Nephron progenitor cell (in vitro differentiated cells): ENCODE results near the gene DBH.

Experiments used
- DNase-seq: peaks from one replicate; pipeline ENCODE4 v3.0.0; 2021
- H3K27ac Mint-ChIP-seq: 2 replicates; pipeline ENCODE4 v1.8.0; 2021; ENCODE audit warnings: mild to moderate bottlenecking, moderate library complexity, mixed read lengths
- H3K27me3 Mint-ChIP-seq: 2 replicates; pipeline ENCODE4 v1.8.0; 2021; ENCODE audit warnings: mild to moderate bottlenecking, low read depth, mixed read lengths; ENCODE audit not compliant: poor library complexity
- H3K36me3 Mint-ChIP-seq: 2 replicates; pipeline ENCODE4 v1.8.0; 2021; ENCODE audit warnings: low read depth, mixed read lengths
- H3K4me1 Mint-ChIP-seq: 2 replicates; pipeline ENCODE4 v1.8.0; 2021; ENCODE audit warnings: mixed read lengths
- H3K4me3 Mint-ChIP-seq: 2 replicates; pipeline ENCODE4 v1.8.0; 2021; ENCODE audit warnings: mild to moderate bottlenecking, moderate library complexity, mixed read lengths
- H3K9me3 Mint-ChIP-seq: 2 replicates; pipeline ENCODE4 v1.8.0; 2021; ENCODE audit warnings: mild to moderate bottlenecking, moderate library complexity, mixed read lengths
- TF ChIP-seq, protein P1 (sequence below): fragments of 200-600 bp; sonication (generic); IDR thresholded peaks from 2 replicates; pipeline ENCODE4 v1.5.0; 2021; ENCODE audit warnings: antibody characterized with exemption

DBH gene

DNA sequence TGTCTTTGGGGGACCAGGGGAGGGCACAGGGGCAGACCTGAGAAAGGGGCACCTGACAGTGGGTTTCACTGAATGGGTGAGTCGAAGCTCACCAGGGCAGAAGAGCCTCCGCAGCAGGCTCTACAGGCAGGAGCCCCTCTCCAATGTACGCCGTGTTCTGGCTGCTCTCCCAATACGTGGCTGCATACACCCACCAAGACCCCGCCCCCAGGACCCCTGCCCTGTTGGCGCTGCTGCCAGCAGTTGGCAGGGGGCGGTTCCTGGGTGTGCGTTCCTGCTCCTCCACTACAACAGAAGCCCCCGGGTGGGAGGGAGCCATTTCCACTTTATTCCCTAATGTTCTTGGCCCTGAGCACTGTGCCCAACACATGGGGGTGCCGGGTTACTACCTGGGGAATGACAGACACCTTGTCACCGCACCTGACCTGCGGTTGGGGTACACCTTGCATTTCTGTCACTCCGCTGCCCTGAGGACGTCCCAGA lies 71.6 kb downstream of the DBH start:
- peak; percentile 2 for DNase-seq
- H3K27me3 Mint-ChIP-seq, result peaks cover 4% of the 10 kb centered on the region
- TF ChIP-seq, protein P1, sequence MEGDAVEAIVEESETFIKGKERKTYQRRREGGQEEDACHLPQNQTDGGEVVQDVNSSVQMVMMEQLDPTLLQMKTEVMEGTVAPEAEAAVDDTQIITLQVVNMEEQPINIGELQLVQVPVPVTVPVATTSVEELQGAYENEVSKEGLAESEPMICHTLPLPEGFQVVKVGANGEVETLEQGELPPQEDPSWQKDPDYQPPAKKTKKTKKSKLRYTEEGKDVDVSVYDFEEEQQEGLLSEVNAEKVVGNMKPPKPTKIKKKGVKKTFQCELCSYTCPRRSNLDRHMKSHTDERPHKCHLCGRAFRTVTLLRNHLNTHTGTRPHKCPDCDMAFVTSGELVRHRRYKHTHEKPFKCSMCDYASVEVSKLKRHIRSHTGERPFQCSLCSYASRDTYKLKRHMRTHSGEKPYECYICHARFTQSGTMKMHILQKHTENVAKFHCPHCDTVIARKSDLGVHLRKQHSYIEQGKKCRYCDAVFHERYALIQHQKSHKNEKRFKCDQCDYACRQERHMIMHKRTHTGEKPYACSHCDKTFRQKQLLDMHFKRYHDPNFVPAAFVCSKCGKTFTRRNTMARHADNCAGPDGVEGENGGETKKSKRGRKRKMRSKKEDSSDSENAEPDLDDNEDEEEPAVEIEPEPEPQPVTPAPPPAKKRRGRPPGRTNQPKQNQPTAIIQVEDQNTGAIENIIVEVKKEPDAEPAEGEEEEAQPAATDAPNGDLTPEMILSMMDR, result no peak
- H3K9me3 Mint-ChIP-seq, result no peaks in the 10 kb centered on the region
- H3K36me3 Mint-ChIP-seq, result no peaks in the 10 kb centered on the region
- H3K4me3 Mint-ChIP-seq, result no peak overlapping the region
- H3K27ac Mint-ChIP-seq, result no peak overlapping the region
- peaks cover 60% of the 10 kb centered on the region for H3K4me1 Mint-ChIP-seq

GRCh38 chr9:133708246-133709014 lies 72.3 kb downstream of the DBH start:
- DNase-seq, result peak; percentile 1
- peaks cover 4% of the 10 kb centered on the region for H3K27me3 Mint-ChIP-seq
- H3K4me1 Mint-ChIP-seq, result peaks cover 66% of the 10 kb centered on the region
- no peak overlapping the region for H3K27ac Mint-ChIP-seq
- H3K36me3 Mint-ChIP-seq, result no peaks in the 10 kb centered on the region
- H3K4me3 Mint-ChIP-seq, result no peak overlapping the region
- H3K9me3 Mint-ChIP-seq, result no peaks in the 10 kb centered on the region
- TF ChIP-seq, protein P1, result no peak
